Hepatocyte (in vitro differentiated cells): Measurements from ENCODE around the gene NUBPL. TPM values are rescaled to one million over a fixed set of nuclear protein-coding genes. Genes with fewer than 3 reads are reported as not detected.

Experiments used
- DNase-seq: peaks from one replicate; pipeline ENCODE4 v3.0.0-alpha.2; 2016; ENCODE audit warnings: low spot score
- H2AFZ ChIP-seq: fragments of 200-600 bp; sonication (generic); 2 replicates; pipeline ENCODE4 v1.6.0; 2016; ENCODE audit warnings: antibody characterized with exemption, mild to moderate bottlenecking
- H3K27ac ChIP-seq: fragments of 200-600 bp; sonication (generic); 2 replicates; pipeline ENCODE4 v1.5.1; 2016; ENCODE audit warnings: mild to moderate bottlenecking
- H3K27me3 ChIP-seq: fragments of 200-600 bp; sonication (generic); 2 replicates; pipeline ENCODE4 v1.6.1; 2016
- H3K36me3 ChIP-seq: fragments of 200-600 bp; sonication (generic); replicated peaks from 2 replicates; pipeline ENCODE4 v1.5.1; 2016; ENCODE audit warnings: low read depth; ENCODE audit not compliant: insufficient read depth
- H3K4me1 ChIP-seq: fragments of 200-600 bp; sonication (generic); 2 replicates; pipeline ENCODE4 v1.5.1; 2016; ENCODE audit warnings: mild to moderate bottlenecking, moderate library complexity; ENCODE audit not compliant: insufficient read depth
- H3K4me2 ChIP-seq: fragments of 200-600 bp; sonication (generic); 2 replicates; pipeline ENCODE4 v1.6.0; 2016
- H3K4me3 ChIP-seq: fragments of 200-600 bp; sonication (generic); 2 replicates; pipeline ENCODE4 v1.5.1; 2016; ENCODE audit warnings: mild to moderate bottlenecking
- H3K79me2 ChIP-seq: fragments of 200-600 bp; sonication (generic); 2 replicates; pipeline ENCODE4 v1.6.0; 2017; ENCODE audit warnings: mild to moderate bottlenecking
- H3K9me2 ChIP-seq: fragments of 200-600 bp; sonication (generic); replicated peaks from 2 replicates; pipeline ENCODE4 v1.6.0; 2017; ENCODE audit warnings: mild to moderate bottlenecking; ENCODE audit not compliant: insufficient read depth
- H3K9me3 ChIP-seq: fragments of 200-600 bp; sonication (generic); 2 replicates; pipeline ENCODE4 v1.5.1; 2016; ENCODE audit warnings: low read depth, mild to moderate bottlenecking
- H4K20me1 ChIP-seq: fragments of 200-600 bp; sonication (generic); 2 replicates; pipeline ENCODE4 v1.6.0; 2016; ENCODE audit warnings: mild to moderate bottlenecking; ENCODE audit not compliant: insufficient read depth, poor library complexity, severe bottlenecking
- CTCF ChIP-seq: fragments of 200-600 bp; sonication (generic); IDR thresholded peaks from 2 replicates; pipeline ENCODE4 v1.5.1; 2016; ENCODE audit warnings: antibody characterized with exemption, mild to moderate bottlenecking; ENCODE audit not compliant: poor library complexity
- EZH2 ChIP-seq: fragments of 200-600 bp; sonication (generic); IDR thresholded peaks from 2 replicates; pipeline ENCODE4 v1.6.1; 2016; ENCODE audit warnings: antibody characterized with exemption, mild to moderate bottlenecking, borderline replicate concordance
- EZH2phosphoT487 ChIP-seq: fragments of 200-600 bp; sonication (generic); IDR thresholded peaks from one replicate; pipeline ENCODE4 v1.6.1; 2018; ENCODE audit warnings: antibody characterized with exemption, mild to moderate bottlenecking, low read depth, moderate library complexity; ENCODE audit not compliant: unreplicated experiment, severe bottlenecking
- WGBS: methylation state at CpG from one replicate; pipeline ENCODE4 v1.1.6; 2016; ENCODE audit warnings: low lambda C conversion rate; ENCODE audit errors: missing lambda C conversion rate; 5-methylcytosine and 5-hydroxymethylcytosine counted together
- polyA plus RNA-seq: library from polyadenylated mRNA; unstranded; fragments of >200 nt; fragmentation: Nextera tagmentation; extraction: Ambion mirVana; gene quantifications from 2 replicates; pipeline ENCODE4 v1.2.1, GENCODE V29; 2016
- total RNA-seq: library from RNA; depleted of rRNA; stranded (reverse); fragments of >200 nt; gene quantifications from 2 replicates; pipeline ENCODE4 v1.2.3, GENCODE V29; 2014

The NUBPL gene
- total RNA-seq (14.4 and 14.8 TPM in 2 replicates), polyA plus RNA-seq (7.4 and 12.5 TPM in 2 replicates)

- no peaks in the 10 kb centered on the region for H3K4me1 ChIP-seq
- H3K27me3 ChIP-seq, result no peaks in the 10 kb centered on the region
- peak; percentile 95 for DNase-seq
- peak within 1 kb of the TSS; percentile 90 for H3K4me2 ChIP-seq
- H3K27ac ChIP-seq, result peak within 1 kb of the TSS; percentile 89
- 1% methylated on average over 34 of the region's 34 CpGs for WGBS
- no peaks in the 10 kb centered on the region for H3K9me3 ChIP-seq
- H3K36me3 ChIP-seq, result no peaks in the 10 kb centered on the region
- H4K20me1 ChIP-seq, result no peaks in the 10 kb centered on the region
- TF ChIP-seq EZH2 (no peak), CTCF (no peak)
- H3K4me3 ChIP-seq, result peak within 1 kb of the TSS; percentile 68
- H2AFZ ChIP-seq, result peak within 1 kb of the TSS; percentile 98
- no peaks in the 10 kb centered on the region for H3K9me2 ChIP-seq
- H3K79me2 ChIP-seq, result peaks cover 7% of the 10 kb centered on the region
Observed at GRCh38 chr14:31561155-31561846, at the start of gene NUBPL. NUBPL (plus strand) TSS chr14:31561404; CDS start chr14:31561440, 36 bp downstream.

GRCh38 chr14:31527087-31527486 is 34.1 kb upstream of the NUBPL start:
- H3K27me3 ChIP-seq, result no peaks in the 10 kb centered on the region
- H3K27ac ChIP-seq, result no peak overlapping the region
- no peak for DNase-seq
- H3K9me3 ChIP-seq, result no peaks in the 10 kb centered on the region
- H3K79me2 ChIP-seq, result no peaks in the 10 kb centered on the region
- H2AFZ ChIP-seq, result no peak overlapping the region
- TF ChIP-seq CTCF (no peak), EZH2phosphoT487 (no peak), EZH2 (no peak)
- no peak overlapping the region for H3K4me2 ChIP-seq
- no peaks in the 10 kb centered on the region for H4K20me1 ChIP-seq
- no peaks in the 10 kb centered on the region for H3K36me3 ChIP-seq
- H3K4me1 ChIP-seq, result no peaks in the 10 kb centered on the region
- H3K4me3 ChIP-seq, result no peak overlapping the region
- over 99% methylated on average over 27 of the region's 33 CpGs for WGBS
- no peaks in the 10 kb centered on the region for H3K9me2 ChIP-seq

GRCh38 chr14:31527546-31527945 is 33.7 kb upstream of the NUBPL start:
- no peaks in the 10 kb centered on the region for H3K79me2 ChIP-seq
- H3K27me3 ChIP-seq, result no peaks in the 10 kb centered on the region
- no peak overlapping the region for H3K4me3 ChIP-seq
- H3K9me2 ChIP-seq, result no peaks in the 10 kb centered on the region
- no peak overlapping the region for H3K4me2 ChIP-seq
- H3K36me3 ChIP-seq, result no peaks in the 10 kb centered on the region
- no peak for TF ChIP-seq EZH2
- no peak for TF ChIP-seq EZH2phosphoT487
- TF ChIP-seq CTCF, result no peak
- no peak overlapping the region for H2AFZ ChIP-seq
- DNase-seq, result no peak
- no peaks in the 10 kb centered on the region for H4K20me1 ChIP-seq
- no peaks in the 10 kb centered on the region for H3K9me3 ChIP-seq
- 93% methylated on average over 8 of the region's 8 CpGs for WGBS
- H3K4me1 ChIP-seq, result no peaks in the 10 kb centered on the region
- H3K27ac ChIP-seq, result no peak overlapping the region
